HG03469 (cell line): Measurements from ENCODE around the gene DAB2.

Experiments
- ATAC-seq: cut with Tn5 transposase; IDR thresholded peaks from one replicate; pipeline ENCODE4 v1.9.1; 2021; ENCODE audit warnings: mild to moderate bottlenecking, moderate library complexity, moderate number of reproducible peaks; ENCODE audit not compliant: unreplicated experiment

Gene DAB2

GRCh38 chr5:39448506-39449128, 23.8 kb upstream of the DAB2 start:
- no peak for ATAC-seq

- ATAC-seq = no peak
Measured at GRCh38 chr5:39447968-39448367, 23.2 kb upstream of the DAB2 start.

DNA sequence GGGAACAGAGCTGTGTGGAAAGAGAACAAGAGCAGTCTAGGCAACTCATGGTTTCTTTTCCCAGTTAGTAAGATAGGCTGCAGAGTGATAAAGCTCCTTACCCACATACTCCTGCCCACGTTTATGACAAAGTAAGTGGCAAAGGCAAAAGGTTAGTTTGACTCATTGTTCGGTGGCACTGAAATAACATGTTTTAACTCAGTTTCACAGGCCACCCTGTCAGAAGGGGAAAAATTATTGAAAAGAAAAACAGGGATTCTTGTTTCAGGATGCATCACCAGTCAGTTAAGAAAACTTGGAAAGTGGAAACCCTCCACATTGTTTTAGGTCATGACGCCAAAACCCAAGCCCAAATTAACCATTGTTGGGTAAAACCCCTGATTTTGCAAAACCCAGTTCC, 22.3 kb upstream of the DAB2 start:
- no peak for ATAC-seq

- no peak for ATAC-seq
Measured at GRCh38 chr5:39446231-39446630, 21.5 kb upstream of the DAB2 start.

DNA sequence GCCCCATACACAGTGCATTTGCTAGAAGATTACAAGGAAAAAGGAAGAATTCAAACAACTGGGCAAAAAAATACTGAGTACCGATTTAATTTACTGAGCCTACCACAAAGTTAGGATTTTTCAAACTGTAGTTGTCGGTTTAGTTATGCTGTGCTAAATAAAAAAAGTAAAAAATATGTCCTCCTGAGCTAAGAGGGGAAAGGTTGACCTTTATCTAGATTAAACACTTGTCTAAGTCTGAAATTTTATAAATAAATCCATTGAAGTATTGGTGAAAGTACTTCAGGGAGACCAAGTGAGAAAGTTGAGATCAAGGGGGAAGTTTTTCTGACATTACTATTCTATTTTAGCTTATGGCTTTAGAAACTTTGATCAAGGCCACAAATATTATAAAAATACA, 19.1 kb upstream of the DAB2 start:
- no peak for ATAC-seq

GRCh38 chr5:39442991-39443390, 18.2 kb upstream of the DAB2 start:
- no peak for ATAC-seq

DNA sequence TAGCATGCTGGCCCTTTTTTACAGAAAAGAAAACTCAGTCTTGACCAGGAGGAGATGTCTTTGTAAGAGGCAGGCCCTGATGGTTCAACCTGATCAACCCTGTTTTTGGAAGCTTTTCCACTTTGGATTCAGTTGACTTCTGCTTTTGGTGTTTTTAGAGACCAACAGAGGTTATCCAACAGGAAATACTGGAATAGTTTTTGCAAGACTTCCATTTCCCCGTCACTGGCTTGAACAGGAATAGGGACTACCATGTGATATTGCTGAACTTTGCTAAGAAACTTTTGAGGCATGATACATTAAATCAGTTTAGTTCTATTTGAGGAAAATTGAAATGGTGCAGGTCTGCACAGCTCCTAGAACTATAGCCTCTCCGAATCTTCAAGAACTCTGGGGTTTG, 17.1 kb upstream of the DAB2 start:
- ATAC-seq = no peak

DNA sequence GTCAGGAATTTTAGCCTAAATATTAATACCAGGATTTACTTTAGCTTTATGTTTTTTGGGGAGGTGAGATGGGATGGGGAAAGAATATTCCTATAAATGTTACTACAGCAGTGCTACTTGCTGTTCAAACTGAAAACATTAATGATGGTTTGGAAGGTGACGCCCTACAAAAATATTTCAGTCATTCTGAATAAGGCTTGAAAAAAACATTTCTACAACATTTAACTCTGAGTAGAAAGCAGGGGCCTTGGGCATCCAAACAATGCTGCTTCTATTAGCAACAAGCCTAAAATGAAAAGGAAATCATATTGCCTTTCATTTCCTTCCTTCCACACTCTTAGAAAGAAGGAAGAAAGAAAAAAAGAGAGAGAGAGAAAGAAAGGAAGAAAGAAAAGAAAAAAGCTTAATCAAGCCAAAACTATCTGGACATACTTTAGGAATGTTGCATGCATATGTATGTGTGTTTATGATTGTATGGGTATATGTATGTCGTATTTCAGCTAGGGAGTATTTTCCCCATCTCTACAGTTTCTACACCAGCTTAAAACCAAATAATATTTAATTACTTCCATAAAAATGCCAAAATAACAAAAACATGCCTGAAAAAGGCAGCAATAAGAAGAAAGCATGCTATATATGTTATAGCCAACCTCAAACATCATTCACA, 16.3 kb upstream of the DAB2 start:
- no peak for ATAC-seq

GRCh38 chr5:39440192-39440957, 15.6 kb upstream of the DAB2 start:
- ATAC-seq = no peak

DNA sequence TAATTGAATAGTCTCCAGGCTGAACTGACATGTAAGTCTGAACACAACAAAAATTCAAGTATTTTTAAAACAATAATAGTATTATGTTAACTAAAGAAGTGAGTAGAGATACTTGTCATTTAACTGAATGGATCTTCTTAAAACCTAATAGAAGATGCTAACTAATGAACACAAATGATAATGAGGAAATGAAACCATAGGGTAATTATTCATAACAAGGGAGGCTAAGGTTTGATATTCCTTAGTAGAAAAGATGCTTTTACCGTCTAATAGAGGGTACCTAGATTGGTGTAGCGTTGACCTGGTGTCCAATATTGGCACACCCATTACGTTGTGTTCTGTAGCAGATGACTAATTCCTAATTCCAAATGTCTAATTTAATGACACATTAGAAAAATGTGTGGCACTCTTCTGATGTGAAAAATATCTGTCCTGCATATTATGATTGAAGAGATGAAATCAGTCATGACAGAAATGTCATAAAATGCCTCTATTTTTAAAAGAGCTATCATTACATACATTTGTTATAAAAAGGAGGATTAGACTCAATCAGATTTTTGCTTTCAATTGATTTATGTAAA, 14.9 kb upstream of the DAB2 start:
- ATAC-seq = no peak

DNA sequence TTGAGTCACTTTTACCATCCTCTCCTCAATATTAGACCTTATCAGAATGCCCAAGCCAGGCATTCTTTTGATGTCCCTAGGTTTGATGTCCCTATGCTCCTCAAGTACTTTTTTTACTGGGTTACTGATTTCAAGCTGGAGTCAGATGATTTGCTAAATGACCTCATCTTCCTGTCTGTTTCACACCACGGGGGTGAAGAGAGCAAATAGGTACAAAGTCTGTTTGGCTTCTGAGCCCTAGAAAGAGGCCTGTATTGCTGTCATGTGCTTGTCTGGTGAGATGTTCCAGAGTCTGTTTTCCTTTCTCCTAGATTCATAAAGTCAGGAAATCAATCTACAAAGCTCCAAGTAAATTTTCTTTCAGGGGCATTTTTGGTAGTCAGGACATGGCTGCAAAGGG, 12.7 kb upstream of the DAB2 start:
- ATAC-seq = no peak

DNA sequence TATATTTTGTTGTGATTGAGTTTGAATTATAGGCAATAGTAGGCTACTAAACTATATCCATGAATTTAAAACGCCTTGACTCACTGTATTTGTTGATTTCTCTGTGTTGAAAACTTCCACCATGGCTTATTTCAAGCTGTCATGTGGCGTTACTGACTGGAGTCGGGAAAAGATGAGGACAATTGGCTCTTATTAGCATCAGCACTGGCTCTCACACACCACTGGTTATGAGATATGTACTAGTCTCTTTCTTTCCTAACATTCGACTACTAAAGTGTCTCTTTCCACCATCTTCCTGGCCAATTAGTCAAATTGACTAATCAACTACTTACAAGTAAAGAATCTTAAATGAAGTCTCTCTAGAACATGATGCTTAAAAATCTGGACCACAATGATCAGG, 9.1 kb upstream of the DAB2 start:
- no peak for ATAC-seq

DNA sequence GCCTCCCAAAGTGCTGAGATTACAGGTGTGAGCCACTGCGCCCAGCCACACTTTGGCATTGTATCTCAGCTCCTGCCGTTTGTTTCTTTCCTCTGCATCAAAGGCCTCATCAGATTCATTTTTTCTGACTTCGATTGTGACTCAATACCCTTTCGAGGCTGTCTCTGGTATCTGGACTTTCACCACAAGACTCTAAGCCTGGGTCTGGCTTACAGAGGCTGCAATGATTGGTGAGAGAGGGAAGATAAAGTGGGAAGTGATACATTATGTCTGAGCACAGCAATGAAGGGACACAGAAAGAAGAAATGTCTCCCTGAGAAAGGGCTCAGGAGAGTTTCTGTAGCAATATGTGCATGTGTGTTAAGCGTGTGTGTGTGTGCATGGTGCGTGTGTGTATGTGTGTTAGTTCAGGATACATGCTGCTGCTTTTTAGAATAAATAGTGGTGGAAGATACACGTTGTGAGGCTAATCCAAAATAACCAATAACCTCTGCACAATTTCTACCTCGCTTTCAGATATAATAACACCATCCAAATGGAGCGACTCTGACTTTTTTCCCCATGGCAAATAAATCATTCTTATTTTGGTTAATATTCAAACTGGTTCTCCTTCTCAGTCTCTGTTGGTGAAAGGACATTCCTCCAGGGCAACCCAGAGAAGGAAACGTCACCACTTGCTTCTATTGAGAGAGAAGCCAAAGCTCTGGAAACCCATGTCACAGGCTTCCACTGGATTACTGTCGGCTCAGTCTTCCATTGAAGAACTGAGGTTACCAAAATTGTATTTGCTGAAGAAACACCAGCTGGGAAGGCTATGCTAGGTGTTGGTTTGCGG, 8.1 kb upstream of the DAB2 start:
- ATAC-seq = no peak

DNA sequence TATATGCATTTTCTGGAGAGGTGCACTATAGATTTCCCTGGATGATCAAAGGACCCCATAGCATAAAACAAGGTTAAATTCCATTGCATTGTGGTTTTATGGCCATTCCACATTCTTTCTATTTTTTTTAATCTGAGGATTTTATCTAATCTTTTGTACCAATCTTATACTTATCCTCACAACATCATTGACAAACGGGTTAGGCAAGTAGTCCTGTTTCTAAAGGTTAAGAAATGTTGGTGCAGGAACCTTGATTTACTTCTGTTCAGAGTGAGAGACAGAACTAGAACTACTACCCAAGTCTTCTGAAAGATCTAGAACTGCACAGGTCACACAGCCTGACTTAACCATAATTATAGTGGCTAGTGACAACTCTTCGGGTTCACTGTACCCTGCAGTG, 5.7 kb upstream of the DAB2 start:
- ATAC-seq = no peak

- ATAC-seq = no peak
Measured at GRCh38 chr5:39428640-39429039, 3.9 kb upstream of the DAB2 start.

DNA sequence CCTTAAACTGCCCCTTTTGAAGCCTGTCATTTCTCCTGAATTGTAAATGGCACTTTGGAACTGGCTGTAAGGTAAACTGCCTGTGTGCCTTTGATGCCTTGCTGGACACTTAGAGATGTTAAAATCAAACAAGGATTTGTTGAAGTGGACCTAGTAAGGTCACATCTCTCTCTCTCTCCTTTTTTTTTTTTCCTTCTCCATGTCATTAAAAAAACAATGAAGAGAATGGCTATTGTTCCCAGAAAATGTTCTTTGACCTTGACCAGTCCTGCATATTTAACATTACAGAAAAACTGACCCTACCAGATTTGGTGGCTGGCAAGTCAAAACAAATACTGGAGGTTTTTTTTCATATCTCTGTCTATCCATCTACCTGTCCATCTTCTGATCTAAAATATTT, 2.9 kb upstream of the DAB2 start:
- ATAC-seq = no peak

- ATAC-seq = no peak
Measured at GRCh38 chr5:39427229-39427628, 2.4 kb upstream of the DAB2 start.

DNA sequence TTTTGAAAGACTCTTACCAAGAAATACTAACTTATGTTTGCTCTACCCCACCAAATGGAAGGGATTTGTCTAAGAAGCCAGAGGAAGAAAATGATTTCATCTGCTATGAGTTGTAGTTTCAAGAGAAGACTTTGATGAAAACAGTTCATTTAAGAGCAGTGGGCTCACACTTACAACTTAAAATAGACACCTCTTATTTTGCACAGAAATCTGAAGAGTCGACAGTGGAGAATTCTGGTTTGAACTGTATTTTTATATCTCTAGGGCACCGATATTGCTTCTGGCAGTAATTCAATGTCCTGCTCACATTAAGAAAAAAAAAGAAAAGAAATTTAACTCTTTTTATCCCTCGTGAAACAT, 1.9 kb upstream of the DAB2 start:
- ATAC-seq = no peak

DNA sequence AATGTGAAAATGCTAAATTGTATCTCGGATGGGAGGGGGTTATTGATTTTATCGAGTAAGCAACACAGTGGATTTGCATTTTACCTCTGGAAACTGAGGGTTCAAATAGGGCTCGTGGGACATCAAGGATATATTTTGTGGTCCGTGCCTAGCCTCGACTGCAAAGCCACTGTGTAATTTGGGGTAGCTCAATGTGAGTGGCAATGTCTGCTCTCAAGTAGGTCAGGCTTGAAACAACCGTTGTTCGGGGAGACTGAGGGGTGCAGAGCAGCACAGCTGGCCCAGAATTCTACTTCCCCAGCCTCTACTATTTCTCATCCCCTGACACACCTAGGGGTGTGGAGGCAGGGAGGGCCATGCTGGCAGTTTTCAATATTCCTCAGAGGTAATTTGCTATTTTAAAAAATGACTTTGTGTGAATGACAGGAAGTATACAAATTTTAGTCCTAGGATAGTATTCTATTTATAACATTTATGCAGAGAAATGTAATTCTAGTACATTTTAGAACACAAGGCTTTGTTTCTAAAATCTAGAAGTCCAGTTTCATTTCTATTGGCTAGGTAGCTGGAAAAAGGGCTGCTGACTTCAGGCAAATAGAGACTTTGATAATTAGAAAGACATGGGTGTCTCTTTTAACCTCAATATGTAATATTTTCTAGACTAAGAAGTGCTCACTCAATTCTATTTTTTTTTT, 1.4 kb upstream of the DAB2 start:
- ATAC-seq = no peak

- no peak for ATAC-seq
Measured at GRCh38 chr5:39423331-39423751, 1.4 kb downstream of the DAB2 start.
